ENCODE measurements around the gene PGAP6. TPM values are rescaled to one million over a fixed set of nuclear protein-coding genes. Genes with fewer than 3 reads are reported as not detected.
"Not testable (repeated sequence)": the region's sequence is repeated elsewhere in the genome, so short reads cannot be mapped to it uniquely, and the experiment has no call there.

The PGAP6 gene
- total RNA-seq, 2 donors from 2014 or later: 104 to 115 TPM

DNA sequence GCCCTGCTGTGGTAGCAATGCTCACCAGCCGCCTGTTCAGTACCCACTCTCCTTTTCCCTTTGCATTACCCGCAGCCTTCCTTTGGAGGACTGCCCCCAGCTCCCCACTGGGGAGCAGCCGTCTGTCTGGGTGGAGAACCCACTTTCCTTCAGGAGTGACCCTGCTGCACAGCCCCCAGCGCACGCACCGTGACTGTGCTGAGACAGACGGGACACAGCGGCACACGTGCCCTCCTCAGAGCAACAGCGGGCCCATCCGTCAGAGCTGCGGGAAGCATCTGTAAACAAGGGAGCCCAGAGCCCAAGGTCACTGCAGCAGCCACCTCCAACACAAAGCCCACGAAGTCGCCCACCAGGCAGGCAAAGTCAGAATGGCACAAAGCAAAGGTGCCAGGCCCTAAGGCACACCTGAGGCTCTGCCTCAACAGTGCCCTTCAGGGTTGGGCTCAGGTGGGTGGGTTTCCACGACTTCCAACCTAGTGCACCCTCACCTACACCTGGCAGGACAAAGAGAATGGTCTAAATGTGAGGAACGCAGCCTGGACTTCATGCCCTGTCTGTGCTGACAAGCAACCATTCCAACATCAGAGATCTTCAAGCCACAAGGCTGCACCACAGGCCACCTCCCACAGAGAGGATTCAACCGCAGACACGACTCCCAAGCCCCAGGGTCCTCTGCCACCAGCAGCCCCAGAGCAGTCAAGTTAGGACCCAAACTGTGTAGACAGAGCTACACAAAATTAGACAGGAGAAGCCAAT lies 39.1 kb downstream of the PGAP6 start:
- Mint-ChIP-seq H3K4me1 (peaks cover 9% of the 10 kb centered on the region), H3K4me3 (no peak overlapping the region), H3K36me3 (ENCODE audit: low read depth) (peaks cover 56% of the 10 kb centered on the region), H3K27me3 (ENCODE audit: insufficient read depth) (no peaks in the 10 kb centered on the region), H3K9me3 (peaks cover 6% of the 10 kb centered on the region), H3K27ac (peak overlapping the region; percentile 75)
- DNase-seq: no peak
- Histone ChIP-seq H3K4me1 (ENCODE audit: control insufficient read depth, insufficient read depth, low read length) (no peaks in the 10 kb centered on the region), H3K27me3 (ENCODE audit: control insufficient read depth, insufficient read depth, low read length, poor library complexity, severe bottlenecking) (no peaks in the 10 kb centered on the region), H3K27ac (ENCODE audit: low read depth, low read length) (peak overlapping the region; percentile 17), H3K4me3 (ENCODE audit: low read length) (no peak overlapping the region), H3K9ac (ENCODE audit: extremely low read depth, low read length, poor library complexity, severe bottlenecking) (no peak overlapping the region), H3K36me3 (ENCODE audit: control insufficient read depth, insufficient read depth, low read length) (peaks cover 47% of the 10 kb centered on the region), H3K9me3 (ENCODE audit: control insufficient read depth, low read length) (peaks cover 13% of the 10 kb centered on the region)
- 91 to 93% methylated on average over 10 to 18 of the region's 18 CpGs for WGBS, 2 experiments (ENCODE audit: insufficient coverage in 1 of 2, insufficient read length in 1 of 2)
- TF ChIP-seq, protein P1, sequence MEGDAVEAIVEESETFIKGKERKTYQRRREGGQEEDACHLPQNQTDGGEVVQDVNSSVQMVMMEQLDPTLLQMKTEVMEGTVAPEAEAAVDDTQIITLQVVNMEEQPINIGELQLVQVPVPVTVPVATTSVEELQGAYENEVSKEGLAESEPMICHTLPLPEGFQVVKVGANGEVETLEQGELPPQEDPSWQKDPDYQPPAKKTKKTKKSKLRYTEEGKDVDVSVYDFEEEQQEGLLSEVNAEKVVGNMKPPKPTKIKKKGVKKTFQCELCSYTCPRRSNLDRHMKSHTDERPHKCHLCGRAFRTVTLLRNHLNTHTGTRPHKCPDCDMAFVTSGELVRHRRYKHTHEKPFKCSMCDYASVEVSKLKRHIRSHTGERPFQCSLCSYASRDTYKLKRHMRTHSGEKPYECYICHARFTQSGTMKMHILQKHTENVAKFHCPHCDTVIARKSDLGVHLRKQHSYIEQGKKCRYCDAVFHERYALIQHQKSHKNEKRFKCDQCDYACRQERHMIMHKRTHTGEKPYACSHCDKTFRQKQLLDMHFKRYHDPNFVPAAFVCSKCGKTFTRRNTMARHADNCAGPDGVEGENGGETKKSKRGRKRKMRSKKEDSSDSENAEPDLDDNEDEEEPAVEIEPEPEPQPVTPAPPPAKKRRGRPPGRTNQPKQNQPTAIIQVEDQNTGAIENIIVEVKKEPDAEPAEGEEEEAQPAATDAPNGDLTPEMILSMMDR (conservative IDR thresholded peaks at IDR 0.05): no peak

- Histone ChIP-seq H3K36me3 (ENCODE audit: control insufficient read depth, insufficient read depth, low read length) (peaks cover 41% of the 10 kb centered on the region), H3K9me3 (ENCODE audit: control insufficient read depth, low read length) (peaks cover 13% of the 10 kb centered on the region)
- H3K9ac ChIP-seq (ENCODE audit: extremely low read depth, low read length, poor library complexity, severe bottlenecking); H3K27me3 Mint-ChIP-seq (ENCODE audit: insufficient read depth); DNase-seq; H3K4me1 ChIP-seq (ENCODE audit: control insufficient read depth, insufficient read depth, low read length); H3K27ac ChIP-seq (ENCODE audit: low read depth, low read length); H3K4me1 Mint-ChIP-seq; H3K4me3 ChIP-seq (ENCODE audit: low read length); H3K27me3 ChIP-seq (ENCODE audit: control insufficient read depth, insufficient read depth, low read length, poor library complexity, severe bottlenecking); H3K9me3 Mint-ChIP-seq; H3K4me3 Mint-ChIP-seq: not testable (repeated sequence)
- peak overlapping the region; percentile 50 for H3K27ac Mint-ChIP-seq
- peaks cover 52% of the 10 kb centered on the region for H3K36me3 Mint-ChIP-seq (ENCODE audit: low read depth)
- WGBS, 2 experiments (ENCODE audit: insufficient coverage in 1 of 2, insufficient read length in 1 of 2): 92% methylated on average over 9 to 12 of the region's 13 CpGs
These were observed 39.8 kb downstream of the PGAP6 start for GRCh38 chr16:341974-342336.

GRCh38 chr16:341095-341973 lies 40.4 kb downstream of the PGAP6 start:
- not testable (repeated sequence) for H3K27ac ChIP-seq (ENCODE audit: low read depth, low read length); H3K4me3 ChIP-seq (ENCODE audit: low read length); DNase-seq; H3K27me3 ChIP-seq (ENCODE audit: control insufficient read depth, insufficient read depth, low read length, poor library complexity, severe bottlenecking); H3K9ac ChIP-seq (ENCODE audit: extremely low read depth, low read length, poor library complexity, severe bottlenecking); H3K9me3 Mint-ChIP-seq; H3K27me3 Mint-ChIP-seq (ENCODE audit: insufficient read depth); H3K4me1 ChIP-seq (ENCODE audit: control insufficient read depth, insufficient read depth, low read length); H3K4me1 Mint-ChIP-seq; H3K27ac Mint-ChIP-seq; H3K4me3 Mint-ChIP-seq
- Histone ChIP-seq H3K9me3 (ENCODE audit: control insufficient read depth, low read length) (peaks cover 13% of the 10 kb centered on the region), H3K36me3 (ENCODE audit: control insufficient read depth, insufficient read depth, low read length) (peaks cover 34% of the 10 kb centered on the region)
- 94 to 97% methylated on average over 23 to 45 of the region's 47 CpGs for WGBS, 2 experiments (ENCODE audit: insufficient coverage in 1 of 2, insufficient read length in 1 of 2)
- H3K36me3 Mint-ChIP-seq (ENCODE audit: low read depth): peaks cover 48% of the 10 kb centered on the region

Measured in endodermal cell (in vitro differentiated cells).